GM19025 (cell line): ENCODE results near the gene TMEM175.

Experiments used
- ATAC-seq: cut with Tn5 transposase; IDR thresholded peaks from one replicate; pipeline ENCODE4 v1.9.1; 2021; ENCODE audit warnings: mild to moderate bottlenecking, low read depth, moderate library complexity; ENCODE audit not compliant: unreplicated experiment

TMEM175 gene

DNA sequence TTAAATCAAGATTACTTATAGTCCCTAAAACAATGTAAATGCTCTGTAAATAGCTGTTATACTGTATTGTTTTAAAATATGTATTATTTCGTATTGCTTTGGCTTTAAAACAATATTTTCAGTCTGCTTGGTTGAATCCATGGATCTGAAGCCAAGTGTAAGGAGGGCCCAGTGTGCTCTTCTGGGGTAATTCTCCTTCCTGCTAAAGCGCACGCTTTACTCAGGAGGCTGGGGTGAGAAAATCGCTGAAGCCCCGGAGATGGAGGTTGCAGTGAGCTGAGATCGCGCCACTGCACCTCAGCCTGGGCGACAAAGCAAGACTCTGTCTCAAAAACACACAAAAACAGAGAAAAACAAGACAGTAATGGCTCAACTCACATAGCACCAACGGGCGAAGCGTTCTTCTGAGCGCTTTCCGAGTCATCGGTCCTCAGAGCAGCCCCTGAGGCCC, 54.2 kb downstream of the TMEM175 start:
- peak; percentile 5 for ATAC-seq

DNA sequence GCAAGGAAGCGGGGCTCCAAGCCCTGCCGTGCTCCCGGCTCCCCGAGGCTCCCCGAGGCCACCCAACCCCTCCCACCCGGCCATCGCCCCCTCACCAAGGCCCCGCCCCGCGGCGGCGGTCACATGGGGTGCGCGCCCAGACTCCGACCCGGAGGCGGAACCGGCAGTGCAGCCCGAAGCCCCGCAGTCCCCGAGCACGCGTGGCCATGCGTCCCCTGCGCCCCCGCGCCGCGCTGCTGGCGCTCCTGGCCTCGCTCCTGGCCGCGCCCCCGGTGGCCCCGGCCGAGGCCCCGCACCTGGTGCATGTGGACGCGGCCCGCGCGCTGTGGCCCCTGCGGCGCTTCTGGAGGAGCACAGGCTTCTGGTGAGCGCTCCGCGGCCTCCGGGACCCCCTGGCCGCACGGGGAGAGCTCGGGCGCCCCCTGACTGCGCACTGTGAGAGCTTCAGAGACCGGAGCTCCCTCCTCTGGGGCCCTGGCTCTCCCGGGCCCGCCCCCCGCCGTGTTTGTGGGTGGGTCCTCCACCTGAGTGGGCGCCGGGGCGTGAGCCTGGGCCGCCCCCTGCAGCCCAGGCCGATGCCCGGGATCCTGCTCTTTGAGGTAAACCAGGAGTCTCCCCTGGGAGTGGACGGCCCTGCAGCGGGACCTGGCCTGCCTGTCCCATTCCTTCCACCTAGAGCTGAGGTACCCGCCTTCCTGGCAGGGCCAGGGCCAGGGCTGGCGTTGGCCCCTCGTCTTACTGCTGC, 54.8 kb downstream of the TMEM175 start, which contains the start of gene IDUA:
IDUA (plus strand) TSS at position 166 of the 745 bp plus-strand sequence; CDS start at position 207, 41 bp downstream.
- ATAC-seq, result peak; percentile 79

DNA sequence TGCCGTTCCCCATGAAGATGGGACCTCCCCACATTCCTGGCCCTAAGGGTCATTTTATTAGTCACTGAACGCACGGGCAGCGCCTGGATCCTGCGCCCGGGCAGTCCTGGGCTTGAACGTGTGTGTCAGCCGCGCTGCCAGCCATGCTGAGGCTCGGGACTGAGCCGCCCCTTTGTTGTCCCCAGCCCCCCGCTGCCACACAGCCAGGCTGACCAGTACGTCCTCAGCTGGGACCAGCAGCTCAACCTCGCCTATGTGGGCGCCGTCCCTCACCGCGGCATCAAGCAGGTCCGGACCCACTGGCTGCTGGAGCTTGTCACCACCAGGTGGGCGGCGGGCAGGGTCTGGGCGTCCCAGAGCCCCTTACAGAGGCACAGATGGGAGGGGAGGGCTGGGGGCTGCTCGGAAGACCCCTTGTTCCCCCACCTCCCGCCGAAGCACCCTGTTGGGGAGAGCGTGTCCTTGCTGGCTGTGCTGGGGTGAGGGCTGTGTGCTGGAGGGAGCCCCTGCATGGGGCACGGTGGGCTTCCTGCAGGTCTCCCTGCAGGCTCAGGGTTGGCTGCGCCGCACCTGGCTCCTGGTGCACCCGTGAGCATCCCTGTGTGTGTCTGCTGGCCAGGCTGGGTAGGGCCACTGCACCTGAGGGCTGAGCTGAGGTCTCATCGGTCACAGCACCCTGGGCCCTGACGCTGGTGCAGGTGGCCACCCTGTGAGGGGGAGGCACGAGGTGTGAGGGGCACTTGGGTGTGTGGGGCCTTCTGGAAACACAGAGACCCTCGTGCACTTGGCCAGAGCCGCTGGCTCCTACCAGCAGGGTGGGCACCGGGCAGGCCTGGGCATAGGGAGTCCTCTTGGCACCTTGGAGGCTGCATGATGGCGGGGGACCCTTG, 55.6 kb downstream of the TMEM175 start:
- ATAC-seq, result no peak

DNA sequence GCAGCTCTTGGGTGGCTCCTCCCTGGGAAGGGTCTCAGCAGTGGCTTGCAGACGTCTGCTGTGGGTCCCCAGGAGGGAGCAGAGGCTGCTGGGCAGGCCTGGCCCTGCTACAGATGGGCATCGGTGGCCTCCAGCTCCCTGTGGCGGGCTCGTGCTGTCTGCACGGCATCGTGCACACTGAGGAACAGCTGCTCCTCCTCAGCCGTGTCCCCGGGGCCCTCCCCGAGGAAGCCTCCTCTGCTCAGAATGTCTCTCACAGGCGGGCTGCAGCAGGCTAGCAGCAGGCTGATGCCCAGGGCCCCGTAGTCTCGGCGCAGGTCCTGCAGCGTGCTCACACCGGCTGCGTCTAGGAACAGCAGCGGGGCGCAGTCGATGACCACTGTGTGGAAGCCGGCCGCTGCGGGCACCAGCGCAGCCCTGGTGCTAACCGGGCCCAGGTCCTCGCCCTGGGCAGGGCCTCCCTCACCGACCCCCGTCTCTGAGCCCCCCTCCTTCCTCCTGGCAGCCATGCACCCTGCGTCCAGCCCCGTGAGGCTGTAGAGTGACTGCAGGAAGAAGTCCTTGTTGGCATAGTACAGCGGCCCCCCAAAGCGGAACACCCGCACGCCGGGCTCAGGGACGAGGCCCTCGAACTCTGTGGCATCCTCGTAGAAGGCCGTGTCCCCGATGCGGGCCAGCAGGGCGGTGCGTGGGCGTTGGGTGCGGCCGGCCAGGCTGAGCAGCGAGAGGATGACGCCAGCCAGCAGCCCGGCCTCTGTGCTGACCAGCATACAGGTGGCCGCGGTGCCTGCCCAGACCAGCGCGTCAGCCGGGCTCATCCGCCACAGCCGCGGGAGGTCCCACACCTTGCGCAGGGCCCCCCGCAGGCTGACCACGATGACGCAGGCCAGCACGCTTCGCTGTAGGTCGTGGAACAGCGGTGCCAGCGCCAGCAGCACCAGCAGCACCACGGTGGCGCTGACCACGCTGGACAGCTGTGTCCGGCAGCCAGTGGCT, 56.8 kb downstream of the TMEM175 start:
- no peak for ATAC-seq

DNA sequence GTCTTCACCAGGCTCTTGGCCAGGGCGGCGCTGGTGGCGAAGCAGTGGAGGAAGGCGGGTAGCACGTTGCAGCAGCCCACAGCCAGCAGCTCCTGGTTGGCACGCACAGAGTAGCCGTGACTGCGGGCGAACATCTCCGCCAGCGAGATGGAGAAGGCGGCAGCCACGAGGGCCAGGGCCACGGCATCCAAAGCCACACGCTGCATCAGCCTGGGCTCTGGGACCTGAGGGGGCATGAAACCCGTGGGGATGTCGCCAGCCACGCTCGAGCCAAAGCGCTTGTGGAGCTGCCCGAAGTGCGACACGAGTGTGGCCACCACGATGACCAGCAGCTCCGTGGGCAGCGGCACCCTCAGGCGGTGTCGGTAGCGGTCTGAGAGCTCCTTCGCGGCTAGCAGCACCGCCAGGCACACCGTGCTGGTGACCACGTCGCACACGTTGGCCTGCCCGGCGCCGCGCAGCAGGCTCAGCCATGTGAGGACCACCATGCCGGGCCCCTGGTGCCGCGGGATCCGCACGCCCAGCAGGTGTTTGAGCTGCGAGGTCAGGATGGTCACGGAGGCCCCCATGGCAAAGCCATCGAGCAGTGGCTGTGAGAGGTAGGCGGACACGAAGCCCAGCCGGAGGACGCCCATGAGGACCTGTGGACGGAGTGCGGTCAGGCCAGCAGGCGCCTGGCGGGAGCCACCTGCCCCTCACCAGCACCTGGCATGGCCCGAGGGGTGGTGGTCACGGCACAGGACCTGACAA, 57.6 kb downstream of the TMEM175 start:
- no peak for ATAC-seq

DNA sequence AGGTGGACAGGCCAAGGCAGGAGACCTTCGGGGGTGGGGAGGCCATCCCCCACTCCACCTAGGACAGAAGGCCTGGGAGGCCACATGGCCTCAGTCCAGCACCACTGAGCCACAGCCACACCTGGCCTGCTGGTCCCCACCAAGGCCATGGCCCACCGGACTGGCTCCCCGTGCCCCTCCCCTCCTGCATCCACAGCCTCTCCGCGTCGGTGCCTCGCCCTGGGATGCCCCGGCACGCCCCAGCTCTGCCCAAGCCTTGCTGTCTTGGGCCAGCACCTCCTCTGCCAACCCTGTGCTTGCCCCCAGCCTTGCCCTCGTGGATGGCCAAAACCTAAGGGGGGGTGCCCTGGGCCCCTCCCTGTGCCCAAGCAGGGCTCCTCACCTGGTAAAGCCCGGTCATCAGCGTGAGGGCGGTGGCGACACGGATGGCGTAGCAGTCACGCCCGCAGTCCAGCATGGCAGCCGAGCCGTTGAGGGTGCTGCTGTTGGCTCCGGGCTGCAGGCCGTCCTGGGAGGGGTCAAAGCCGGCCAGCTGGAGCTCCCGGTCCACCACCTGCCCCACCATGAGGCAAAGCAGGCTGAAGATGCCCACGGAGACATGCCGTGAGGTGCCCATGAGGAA, 58.6 kb downstream of the TMEM175 start:
- no peak for ATAC-seq

DNA sequence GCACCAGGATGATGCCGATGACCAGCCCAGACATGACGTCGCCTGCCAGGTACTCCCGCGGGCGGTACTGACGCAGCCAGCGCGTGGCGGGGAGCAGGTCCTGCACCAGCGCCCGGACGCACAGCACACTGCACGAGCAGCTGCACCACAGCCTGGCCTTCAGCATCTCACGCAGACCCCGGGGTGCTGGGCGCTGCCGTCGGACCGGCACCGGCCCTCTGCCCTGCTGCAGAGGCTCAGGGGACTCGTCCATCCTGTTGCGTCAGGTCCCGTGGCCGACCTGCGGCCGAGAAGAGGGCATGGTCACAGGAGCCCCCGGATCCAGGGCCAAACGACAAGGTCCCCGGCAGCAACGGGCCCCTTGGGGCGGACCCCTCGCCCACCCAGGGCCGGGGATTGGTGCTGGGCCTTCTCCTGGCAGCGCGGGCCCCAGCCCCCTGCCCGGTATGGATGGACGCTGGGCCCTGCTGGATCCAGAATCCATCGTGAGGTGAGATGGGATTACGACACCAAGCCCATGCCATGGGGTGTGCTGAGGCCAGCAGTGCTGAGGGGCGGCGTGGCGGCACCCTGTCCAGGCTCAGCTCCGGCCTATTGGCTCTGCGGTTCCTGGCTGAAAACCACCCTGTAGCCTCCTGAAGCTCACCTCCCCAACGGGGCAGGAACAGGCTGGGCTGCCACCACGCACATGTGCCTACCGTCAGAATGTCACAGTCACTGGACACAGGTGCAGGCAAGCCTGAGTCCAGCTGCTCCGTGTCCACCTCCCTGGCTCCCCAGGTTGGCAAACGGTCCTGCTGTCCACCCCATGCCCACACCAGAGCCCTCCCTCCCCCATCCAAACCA, 59.4 kb downstream of the TMEM175 start:
- no peak for ATAC-seq

DNA sequence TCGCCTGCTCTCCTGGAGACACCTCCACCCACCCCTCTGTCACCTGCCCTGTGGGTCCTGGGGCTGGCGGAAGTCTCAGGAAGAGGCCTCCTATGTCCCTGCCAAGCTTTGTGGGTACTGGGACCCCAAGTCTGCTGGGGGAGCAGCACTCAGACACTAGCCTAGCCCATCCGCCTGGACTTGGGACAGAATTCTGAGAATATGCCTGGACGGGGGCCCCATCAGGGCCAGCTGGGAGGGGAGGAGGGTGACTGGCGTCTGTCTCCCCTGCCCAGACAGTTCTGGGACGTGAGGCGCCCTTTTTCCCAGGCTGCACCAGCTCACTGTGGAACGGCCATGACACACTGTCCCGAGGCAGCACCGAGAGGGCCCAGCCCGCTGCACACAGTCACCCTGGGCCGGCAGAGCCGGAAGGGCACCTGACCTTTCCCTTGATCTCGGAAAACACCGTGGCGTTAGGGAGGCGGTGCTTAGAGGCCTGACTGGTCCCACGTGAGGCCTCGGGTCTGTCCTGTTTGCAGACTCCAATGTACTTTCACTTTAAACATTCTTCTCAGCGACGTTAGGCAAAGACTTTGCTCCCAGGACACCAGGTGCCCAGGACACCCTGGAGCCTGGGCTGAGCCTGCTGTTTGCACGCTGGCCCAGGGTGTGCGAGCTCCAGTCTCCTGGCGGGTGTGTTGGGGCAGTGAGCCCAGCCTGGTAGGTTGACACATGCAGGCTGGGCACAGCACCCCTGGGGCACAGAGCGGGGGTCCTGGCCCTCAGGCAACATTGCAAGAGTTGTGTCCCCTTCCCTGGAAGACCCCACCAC, 60.2 kb downstream of the TMEM175 start:
- ATAC-seq, result peak; percentile 63

DNA sequence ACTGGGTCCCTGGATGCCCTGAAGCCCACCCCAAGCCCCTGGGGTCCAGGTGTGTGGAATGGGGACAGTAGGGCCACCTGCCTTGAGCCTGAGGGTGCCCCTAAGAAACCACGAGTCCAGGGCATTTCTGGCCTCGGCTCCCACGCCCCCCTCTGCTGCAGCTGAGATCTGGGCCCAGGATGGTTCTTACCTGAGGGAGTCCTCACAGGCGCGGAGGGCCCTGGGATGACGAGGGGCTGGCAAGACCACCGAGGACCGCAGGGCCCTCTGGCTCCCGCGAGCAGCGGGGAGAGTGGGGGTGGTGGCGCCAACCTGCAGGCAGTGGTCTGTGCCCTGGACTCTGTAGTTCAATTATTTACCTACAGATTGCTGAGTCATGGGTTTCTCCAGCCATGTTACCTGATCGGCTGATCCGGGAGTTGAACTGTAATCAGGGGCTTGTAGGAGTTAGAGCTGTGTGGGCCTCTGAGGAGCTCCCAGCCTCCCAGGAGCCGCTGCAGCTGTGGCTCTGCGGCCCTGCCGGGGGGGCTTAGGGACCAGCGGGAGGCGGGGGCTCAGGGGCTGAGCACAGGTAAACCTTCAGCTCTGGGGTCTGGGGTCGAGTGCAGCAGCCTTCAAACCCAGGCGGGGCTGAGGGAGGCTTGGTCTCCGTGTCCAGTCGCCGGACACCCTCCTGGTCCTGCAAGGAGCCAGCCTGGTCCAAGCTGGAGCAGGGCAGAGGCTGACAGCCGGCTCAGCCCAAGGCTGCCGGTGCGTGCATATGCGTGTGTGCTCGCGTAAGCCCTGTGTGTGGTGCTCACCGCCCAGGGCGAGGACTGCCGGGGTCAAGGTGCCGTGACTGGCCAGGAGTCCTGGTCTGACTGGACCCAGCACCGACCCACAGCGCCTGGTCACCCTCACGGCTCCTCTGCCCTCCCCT, 61.1 kb downstream of the TMEM175 start, which contains the start of gene SLC26A1:
SLC26A1 (minus strand) TSS at position 294 of the 919 bp plus-strand sequence. CDS start 1,701 bp downstream, outside the sequence.
- ATAC-seq, result no peak

DNA sequence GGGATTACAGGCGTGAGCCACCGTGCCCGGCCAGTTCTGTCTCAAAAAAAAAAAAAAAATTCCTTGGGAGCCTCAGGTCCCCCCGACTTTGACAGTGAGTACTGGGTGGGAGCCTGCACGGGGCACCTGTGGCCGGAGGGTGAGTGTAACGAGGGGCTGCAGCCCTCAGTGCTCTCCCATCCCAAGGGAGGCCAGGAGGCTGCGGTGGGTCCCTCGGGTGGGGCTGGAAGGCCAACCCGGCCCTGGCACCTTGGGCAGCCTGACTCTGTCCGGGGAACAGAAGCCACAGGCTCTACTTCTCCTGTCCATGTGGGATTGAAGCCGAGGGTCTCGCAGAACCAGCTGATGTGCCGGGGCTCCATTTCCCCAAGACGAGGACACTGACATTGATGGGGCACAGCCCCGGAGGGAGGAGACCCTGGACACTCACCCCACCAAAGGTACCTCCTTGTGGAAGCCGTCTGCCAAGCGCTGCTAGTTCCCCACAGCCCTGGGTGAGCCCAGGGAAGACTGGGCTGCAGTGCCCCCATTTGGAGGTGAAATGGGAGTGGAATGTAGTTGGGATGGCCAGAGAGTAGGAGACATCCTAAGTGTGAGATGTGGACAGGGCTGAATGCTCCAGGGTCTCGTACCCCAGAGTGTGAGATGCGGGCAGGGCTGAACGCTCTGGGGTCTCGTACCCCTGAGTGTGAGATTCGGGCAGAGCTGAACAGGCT, 63.2 kb downstream of the TMEM175 start:
- ATAC-seq, result no peak

DNA sequence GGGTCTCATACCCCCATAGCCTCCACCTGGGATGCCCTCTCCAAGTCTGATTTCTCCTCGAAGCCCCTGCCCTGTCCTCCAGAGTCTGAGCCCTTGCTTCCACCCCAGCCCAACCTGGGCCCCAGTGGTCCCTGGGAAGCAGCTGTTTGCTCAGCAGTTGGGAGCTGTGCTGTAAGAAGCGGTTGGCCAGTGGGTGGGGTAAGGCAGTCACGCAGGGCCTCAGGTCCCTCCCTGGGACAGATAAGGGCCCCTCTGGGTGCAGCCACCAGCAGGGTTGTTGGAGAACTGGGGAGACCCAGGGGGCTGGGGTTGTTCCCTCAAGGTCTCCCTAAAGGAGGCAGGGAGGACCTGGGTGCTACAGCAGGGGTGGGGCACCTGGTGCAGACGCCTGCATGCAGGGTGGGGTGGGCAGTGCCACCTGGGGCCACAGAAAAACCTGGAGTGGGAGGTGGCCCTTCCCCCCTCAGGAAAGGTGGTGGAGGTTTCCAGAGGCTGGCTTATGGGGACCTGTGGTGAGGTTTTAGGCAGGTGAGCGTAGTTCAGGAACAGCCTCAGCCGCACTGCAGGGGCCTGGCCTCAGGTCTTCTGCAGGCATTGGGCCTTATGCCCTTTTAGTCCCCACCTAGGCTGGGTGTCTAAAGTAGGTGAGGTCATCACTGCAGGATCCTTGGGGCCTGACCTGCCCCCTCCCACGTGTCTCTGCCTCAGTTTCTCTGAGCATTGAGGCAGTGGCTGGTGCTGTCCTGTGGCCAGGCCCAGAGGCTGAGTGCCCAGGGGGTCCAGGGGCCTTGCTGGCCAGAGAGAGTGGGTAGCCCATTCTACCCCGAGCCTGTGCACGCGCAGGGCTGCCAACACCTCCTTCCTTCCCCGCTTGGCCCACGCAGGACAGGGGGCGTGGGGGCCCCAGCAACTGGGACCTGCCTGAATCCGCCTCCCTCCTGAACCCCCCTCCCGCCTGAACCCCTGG, 64.1 kb downstream of the TMEM175 start:
- ATAC-seq, result no peak

DNA sequence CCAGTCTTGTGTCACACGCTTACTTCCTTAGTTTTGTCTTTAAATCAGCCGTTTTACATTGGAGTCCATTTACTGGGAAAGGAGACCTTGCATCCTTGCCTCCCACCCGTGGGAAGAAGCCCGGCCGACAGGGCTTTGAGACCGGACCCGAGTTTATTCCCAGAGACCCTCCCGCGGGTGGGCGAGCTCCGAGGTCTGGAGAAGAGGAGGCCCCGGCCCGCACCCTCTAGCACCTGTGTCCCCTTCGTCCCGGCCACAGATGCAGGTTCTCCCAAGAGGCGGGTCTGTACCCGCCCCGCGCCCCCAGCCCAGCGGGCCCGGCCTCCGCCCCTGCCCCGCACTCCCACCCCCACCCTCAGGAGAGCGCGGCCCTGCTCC, 64.7 kb downstream of the TMEM175 start:
- no peak for ATAC-seq

DNA sequence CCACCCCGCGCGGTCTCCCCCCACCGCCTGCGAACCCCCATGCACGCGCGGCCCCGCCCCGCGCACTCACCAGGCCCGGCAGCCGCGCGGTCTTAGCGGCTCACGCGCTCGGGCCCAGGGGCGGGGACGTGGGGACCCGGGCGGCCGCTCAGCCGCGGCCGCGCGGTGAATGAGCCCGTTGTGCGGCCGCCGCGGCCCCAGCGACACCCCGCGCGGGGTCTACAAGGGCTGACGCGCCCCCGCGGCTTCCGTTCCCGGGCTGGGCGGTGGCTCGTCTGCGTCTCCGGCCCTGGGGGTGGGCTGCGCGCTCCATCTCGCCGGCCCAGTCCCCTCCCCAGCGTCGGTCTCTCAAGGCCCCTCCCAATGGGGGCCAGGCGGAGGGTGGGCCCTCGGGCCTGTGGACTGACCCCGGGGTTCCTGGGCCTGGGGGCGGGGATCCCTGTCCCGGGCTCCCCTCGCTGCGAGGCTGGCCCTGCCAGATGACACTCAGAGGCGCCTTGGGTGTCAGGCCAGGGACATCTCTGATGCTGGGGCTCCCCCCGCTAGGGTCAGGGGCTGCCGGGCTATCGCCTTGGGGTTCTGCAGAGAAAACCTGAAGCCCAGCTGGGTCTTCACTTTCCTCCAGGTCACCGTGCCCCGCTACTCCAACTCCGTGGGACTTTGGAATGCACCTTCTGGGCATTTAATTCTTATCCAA, 65.3 kb downstream of the TMEM175 start:
- ATAC-seq, result no peak

DNA sequence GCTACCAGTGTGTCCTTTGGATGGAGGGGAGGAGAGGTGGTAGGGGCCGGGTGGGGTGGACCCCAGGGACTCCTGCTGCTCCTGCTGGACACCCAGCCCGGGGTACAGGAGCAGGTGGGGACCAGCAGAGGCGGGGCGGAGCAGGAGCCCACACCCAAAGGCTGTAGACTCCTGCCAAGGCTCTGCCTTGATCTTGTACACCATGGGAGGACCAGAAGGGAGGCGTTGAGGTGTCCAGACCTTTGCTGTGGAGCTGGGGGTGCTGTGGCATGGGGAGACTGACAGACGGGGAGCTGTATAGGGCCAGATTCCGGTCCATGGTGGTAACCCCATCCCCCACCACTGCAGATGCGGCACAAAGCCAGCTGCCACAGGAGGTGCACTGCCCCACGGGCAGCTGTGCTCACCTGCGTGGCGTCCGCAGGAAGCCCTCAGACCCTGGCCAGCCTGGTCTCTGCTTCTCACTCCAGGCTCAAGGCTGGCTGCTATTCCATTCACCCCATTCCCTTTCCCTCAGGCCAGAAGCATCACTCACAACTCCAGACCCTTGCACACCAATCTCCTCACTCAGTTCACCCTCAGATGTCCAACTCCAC, 65.9 kb downstream of the TMEM175 start:
- no peak for ATAC-seq
